ENCODE data around the gene TMEM196.

TMEM196 gene

GRCh38 chr7:19749658-19750057 is 23.8 kb downstream of the TMEM196 start:
- Histone ChIP-seq H2AFZ (ENCODE audit: low read depth, low read length) (no peak overlapping the region), H3K36me3 (ENCODE audit: insufficient read depth, low read length) (no peaks in the 10 kb centered on the region), H3K27me3 (ENCODE audit: insufficient read depth, low read length) (no peaks in the 10 kb centered on the region), H3K4me3 (ENCODE audit: low read length) (no peak overlapping the region), H3K9me3 (ENCODE audit: low read length) (no peaks in the 10 kb centered on the region), H3K4me1 (ENCODE audit: insufficient read depth, low read length) (no peaks in the 10 kb centered on the region)

DNA sequence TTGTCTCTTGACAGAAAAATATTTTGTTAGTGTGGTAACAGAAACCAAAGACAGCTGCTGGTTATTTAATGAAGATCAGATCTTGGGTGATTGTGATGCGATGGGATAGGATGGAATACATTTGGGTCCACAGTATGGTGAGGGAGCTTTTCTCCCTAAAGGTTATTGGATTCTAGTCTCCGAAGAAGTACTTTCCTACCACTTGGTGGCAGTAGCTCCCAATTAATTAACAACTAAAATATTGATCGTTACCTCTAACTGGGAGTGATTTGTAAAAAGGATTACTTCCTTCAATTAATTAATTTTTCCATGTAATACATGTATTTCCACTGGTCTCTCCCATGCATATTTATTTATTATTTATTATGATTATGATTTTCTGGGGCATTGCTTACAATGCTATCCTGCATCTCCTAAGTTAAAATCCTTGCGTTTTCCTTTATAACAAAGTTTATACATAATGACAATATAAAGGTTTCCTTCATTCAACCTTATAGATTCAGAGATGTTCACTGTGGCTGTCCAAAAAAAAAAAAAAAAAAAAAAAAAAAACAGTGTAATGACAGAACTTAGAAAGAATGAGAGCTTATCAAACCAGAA is 25.6 kb downstream of the TMEM196 start:
- no peaks in the 10 kb centered on the region for H3K4me1 ChIP-seq (ENCODE audit: insufficient read depth, low read length)
- H3K27me3 ChIP-seq (ENCODE audit: insufficient read depth, low read length): no peaks in the 10 kb centered on the region
- no peak overlapping the region for H2AFZ ChIP-seq (ENCODE audit: low read depth, low read length)
- H3K4me3 ChIP-seq (ENCODE audit: low read length): no peak overlapping the region
- H3K36me3 ChIP-seq (ENCODE audit: insufficient read depth, low read length): no peaks in the 10 kb centered on the region
- H3K9me3 ChIP-seq (ENCODE audit: low read length): no peaks in the 10 kb centered on the region

- Histone ChIP-seq H3K36me3 (ENCODE audit: insufficient read depth, low read length) (no peaks in the 10 kb centered on the region), H3K9me3 (ENCODE audit: low read length) (no peaks in the 10 kb centered on the region), H3K27me3 (ENCODE audit: insufficient read depth, low read length) (no peaks in the 10 kb centered on the region)
These were observed 29.3 kb downstream of the TMEM196 start for GRCh38 chr7:19744075-19744474.

DNA sequence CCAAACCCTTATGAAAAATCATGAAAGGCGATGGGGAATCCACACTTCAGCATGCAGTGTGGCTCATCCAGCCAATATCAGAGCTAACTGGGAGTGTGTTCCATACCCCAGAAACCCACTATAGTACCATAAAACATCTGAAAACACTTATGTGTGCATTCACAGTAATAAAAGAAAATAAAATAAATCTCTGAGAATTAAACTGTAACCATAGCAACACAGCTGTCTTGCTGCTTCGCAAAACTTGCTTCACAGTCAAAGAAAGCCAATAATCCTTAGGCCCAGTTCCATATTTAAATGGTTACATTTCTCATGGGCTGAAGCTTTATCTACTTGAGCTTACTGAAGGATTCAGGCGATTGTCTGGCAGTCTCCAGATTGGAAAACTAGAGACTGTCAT is 44.7 kb downstream of the TMEM196 start:
- Histone ChIP-seq H3K9me3 (ENCODE audit: low read length) (no peaks in the 10 kb centered on the region), H3K27me3 (ENCODE audit: insufficient read depth, low read length) (no peaks in the 10 kb centered on the region), H3K4me1 (ENCODE audit: insufficient read depth, low read length) (peaks cover 8% of the 10 kb centered on the region), H2AFZ (ENCODE audit: low read depth, low read length) (no peak overlapping the region), H3K4me3 (ENCODE audit: low read length) (no peak overlapping the region), H3K36me3 (ENCODE audit: insufficient read depth, low read length) (no peaks in the 10 kb centered on the region)

More at GRCh38 chr7:19744075-19744474, 29.3 kb downstream of the TMEM196 start:
- Histone ChIP-seq H3K4me1 (ENCODE audit: insufficient read depth, low read length) (no peaks in the 10 kb centered on the region), H2AFZ (ENCODE audit: low read depth, low read length) (no peak overlapping the region), H3K4me3 (ENCODE audit: low read length) (no peak overlapping the region)

- Histone ChIP-seq H3K9me3 (ENCODE audit: low read length) (no peaks in the 10 kb centered on the region), H2AFZ (ENCODE audit: low read depth, low read length) (peak overlapping the region; percentile 61), H3K4me3 (ENCODE audit: low read length) (no peak overlapping the region), H3K4me1 (ENCODE audit: insufficient read depth, low read length) (peaks cover 8% of the 10 kb centered on the region), H3K27me3 (ENCODE audit: insufficient read depth, low read length) (no peaks in the 10 kb centered on the region), H3K36me3 (ENCODE audit: insufficient read depth, low read length) (no peaks in the 10 kb centered on the region)
These were observed 47.6 kb downstream of the TMEM196 start for GRCh38 chr7:19725770-19726169.

GRCh38 chr7:19715499-19715898 is 57.9 kb downstream of the TMEM196 start:
- Histone ChIP-seq H2AFZ (ENCODE audit: low read depth, low read length) (no peak overlapping the region), H3K9me3 (ENCODE audit: low read length) (no peaks in the 10 kb centered on the region)

GRCh38 chr7:19713676-19714075 is 59.7 kb downstream of the TMEM196 start:
- H3K4me1 ChIP-seq (ENCODE audit: insufficient read depth, low read length): peaks cover 4% of the 10 kb centered on the region
- no peak overlapping the region for H3K4me3 ChIP-seq (ENCODE audit: low read length)
- H2AFZ ChIP-seq (ENCODE audit: low read depth, low read length): no peak overlapping the region
- H3K9me3 ChIP-seq (ENCODE audit: low read length): no peaks in the 10 kb centered on the region
- H3K27me3 ChIP-seq (ENCODE audit: insufficient read depth, low read length): no peaks in the 10 kb centered on the region
- no peaks in the 10 kb centered on the region for H3K36me3 ChIP-seq (ENCODE audit: insufficient read depth, low read length)

More at GRCh38 chr7:19715499-19715898, 57.9 kb downstream of the TMEM196 start:
- Histone ChIP-seq H3K4me3 (ENCODE audit: low read length) (no peak overlapping the region), H3K4me1 (ENCODE audit: insufficient read depth, low read length) (no peaks in the 10 kb centered on the region), H3K27me3 (ENCODE audit: insufficient read depth, low read length) (no peaks in the 10 kb centered on the region), H3K36me3 (ENCODE audit: insufficient read depth, low read length) (no peaks in the 10 kb centered on the region)

GRCh38 chr7:19709249-19709578 is 64.2 kb downstream of the TMEM196 start:
- H3K4me1 ChIP-seq (ENCODE audit: insufficient read depth, low read length): peaks cover 31% of the 10 kb centered on the region
- no peaks in the 10 kb centered on the region for H3K9me3 ChIP-seq (ENCODE audit: low read length)

DNA sequence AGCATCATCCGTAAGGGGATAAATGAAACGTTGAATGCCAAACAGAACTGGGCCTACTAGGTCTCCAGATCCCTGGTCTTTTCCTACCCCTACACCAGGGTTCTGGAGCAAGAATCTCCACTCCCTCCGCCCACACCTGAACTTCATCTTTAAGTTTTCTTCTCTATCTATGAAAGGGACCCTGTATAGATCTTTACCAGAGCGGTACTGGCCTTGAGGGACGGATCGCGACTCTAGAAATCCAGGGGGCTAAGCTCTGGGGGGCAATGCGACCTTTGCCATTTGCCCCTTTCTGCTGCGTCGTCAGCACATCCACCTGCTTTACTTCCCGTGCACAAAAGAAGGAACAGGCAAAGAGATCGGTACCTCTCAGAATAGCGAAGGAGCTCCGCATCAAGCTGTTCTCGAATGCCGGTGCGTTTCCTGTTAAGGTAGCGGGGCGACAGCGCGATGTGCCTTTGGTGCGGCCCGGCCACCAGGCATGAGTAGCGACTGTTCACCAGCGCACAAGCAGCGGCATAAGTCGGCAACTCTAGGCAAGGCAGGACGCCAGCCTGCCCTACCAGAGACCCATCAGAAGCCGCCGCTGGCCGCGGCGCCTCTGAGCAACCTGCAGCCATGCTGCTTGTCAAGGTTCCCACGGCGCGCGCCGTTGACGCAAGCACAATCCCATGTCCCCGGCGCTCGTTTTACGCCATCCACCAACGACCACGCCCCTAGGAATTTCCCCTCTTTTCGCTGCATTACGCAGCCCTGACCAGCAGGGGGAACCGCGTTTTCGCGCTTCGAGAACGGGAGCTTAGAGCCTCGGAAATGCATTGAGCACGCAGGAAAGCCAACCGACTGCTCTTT is 64.8 kb downstream of the TMEM196 start, which contains the start of gene POLR1F:
TSS of gene POLR1F (minus strand) at position 641 of the 852 bp plus-strand sequence. CDS start at position 620, 21 bp downstream.
- Histone ChIP-seq H2AFZ (ENCODE audit: low read depth, low read length) (peak within 1 kb of the TSS; percentile 83), H3K36me3 (ENCODE audit: insufficient read depth, low read length) (peaks cover 5% of the 10 kb centered on the region), H3K9me3 (ENCODE audit: low read length) (no peaks in the 10 kb centered on the region), H3K27me3 (ENCODE audit: insufficient read depth, low read length) (no peaks in the 10 kb centered on the region), H3K4me3 (ENCODE audit: low read length) (peak within 1 kb of the TSS; percentile 83), H3K4me1 (ENCODE audit: insufficient read depth, low read length) (peaks cover 31% of the 10 kb centered on the region)

More at GRCh38 chr7:19709249-19709578, 64.2 kb downstream of the TMEM196 start:
- H3K4me3 ChIP-seq (ENCODE audit: low read length): no peak overlapping the region
- H2AFZ ChIP-seq (ENCODE audit: low read depth, low read length): peak overlapping the region; percentile 83
- H3K27me3 ChIP-seq (ENCODE audit: insufficient read depth, low read length): no peaks in the 10 kb centered on the region
- peaks cover under 1% of the 10 kb centered on the region for H3K36me3 ChIP-seq (ENCODE audit: insufficient read depth, low read length)

- Histone ChIP-seq H3K36me3 (ENCODE audit: insufficient read depth, low read length) (peaks cover 19% of the 10 kb centered on the region), H3K27me3 (ENCODE audit: insufficient read depth, low read length) (no peaks in the 10 kb centered on the region), H2AFZ (ENCODE audit: low read depth, low read length) (no peak overlapping the region), H3K4me3 (ENCODE audit: low read length) (peak overlapping the region; percentile 83), H3K9me3 (ENCODE audit: low read length) (no peaks in the 10 kb centered on the region), H3K4me1 (ENCODE audit: insufficient read depth, low read length) (peaks cover 31% of the 10 kb centered on the region)
These were observed 66.2 kb downstream of the TMEM196 start for GRCh38 chr7:19707240-19707639.

- Histone ChIP-seq H3K27me3 (ENCODE audit: insufficient read depth, low read length) (no peaks in the 10 kb centered on the region), H3K36me3 (ENCODE audit: insufficient read depth, low read length) (peaks cover 27% of the 10 kb centered on the region), H3K4me1 (ENCODE audit: insufficient read depth, low read length) (peaks cover 31% of the 10 kb centered on the region), H3K4me3 (ENCODE audit: low read length) (no peak overlapping the region), H3K9me3 (ENCODE audit: low read length) (no peaks in the 10 kb centered on the region), H2AFZ (ENCODE audit: low read depth, low read length) (no peak overlapping the region)
These were observed 67.8 kb downstream of the TMEM196 start for GRCh38 chr7:19705663-19706062.

DNA sequence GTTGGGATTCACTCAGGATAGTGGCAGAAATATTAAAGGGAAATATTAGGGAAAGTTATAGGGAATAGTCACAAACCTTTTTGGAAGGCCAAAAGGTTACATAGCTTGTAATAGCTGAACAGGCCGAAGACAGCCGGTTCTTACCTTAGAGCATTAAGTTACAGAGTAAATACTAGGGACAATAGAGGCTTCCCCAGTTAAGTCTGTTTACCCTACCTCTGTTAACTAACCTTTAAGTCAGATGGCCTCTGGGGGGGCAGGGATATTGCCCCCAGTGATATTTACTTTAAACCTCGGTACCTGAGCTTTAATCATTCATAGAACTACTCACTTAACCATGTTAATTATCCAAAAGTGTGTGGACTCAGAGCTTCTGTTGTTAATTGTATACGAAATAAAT is 71.9 kb downstream of the TMEM196 start:
- Histone ChIP-seq H3K4me1 (ENCODE audit: insufficient read depth, low read length) (peaks cover 28% of the 10 kb centered on the region), H3K4me3 (ENCODE audit: low read length) (no peak overlapping the region), H3K36me3 (ENCODE audit: insufficient read depth, low read length) (peaks cover 41% of the 10 kb centered on the region), H2AFZ (ENCODE audit: low read depth, low read length) (no peak overlapping the region), H3K27me3 (ENCODE audit: insufficient read depth, low read length) (no peaks in the 10 kb centered on the region), H3K9me3 (ENCODE audit: low read length) (no peaks in the 10 kb centered on the region)

DNA sequence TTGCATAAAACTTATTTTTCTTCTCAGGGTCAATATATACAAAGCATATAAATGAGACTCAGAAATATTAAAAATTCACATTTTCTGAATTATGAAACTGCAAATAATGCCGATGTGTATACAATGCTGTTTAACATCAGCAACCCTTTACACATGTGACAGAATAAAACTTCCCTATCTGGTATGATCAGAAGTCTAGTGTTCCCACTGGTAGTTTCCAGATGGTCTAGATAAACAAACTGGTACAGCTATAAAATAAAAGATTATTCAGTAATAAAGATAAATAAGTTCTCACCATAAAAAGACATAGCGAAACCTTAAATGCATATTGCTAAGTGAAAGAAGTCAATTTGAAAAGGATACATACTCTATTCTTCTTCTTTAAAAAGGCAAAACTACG is 72.5 kb downstream of the TMEM196 start:
- peaks cover 44% of the 10 kb centered on the region for H3K36me3 ChIP-seq (ENCODE audit: insufficient read depth, low read length)
- no peak overlapping the region for H3K4me3 ChIP-seq (ENCODE audit: low read length)
- no peak overlapping the region for H2AFZ ChIP-seq (ENCODE audit: low read depth, low read length)
- H3K9me3 ChIP-seq (ENCODE audit: low read length): no peaks in the 10 kb centered on the region
- peaks cover 22% of the 10 kb centered on the region for H3K4me1 ChIP-seq (ENCODE audit: insufficient read depth, low read length)
- H3K27me3 ChIP-seq (ENCODE audit: insufficient read depth, low read length): no peaks in the 10 kb centered on the region
